Erythroblast (primary cell): Measurements from ENCODE around the gene SMU1.

Source experiments
- GATA1 ChIP-seq: IDR thresholded peaks from 2 replicates; pipeline ENCODE4 v1.6.1; 2011; ENCODE audit warnings: low read depth, mild to moderate bottlenecking, control low read depth, low read length, moderate library complexity
- POLR2A ChIP-seq: IDR thresholded peaks from 2 replicates; pipeline ENCODE4 v1.6.1; 2011; ENCODE audit warnings: mild to moderate bottlenecking, low read length

GRCh38 chr9:33068991-33069390, 7.5 kb downstream of the SMU1 start:
- TF ChIP-seq POLR2A (no peak), GATA1 (no peak)
